Stimulated activated naive CD4-positive, alpha-beta T cell treated with Interleukin-2 at 50 U/mL for 16 hours (primary cell): ENCODE data around the gene TAF1B.
"Not testable (repeated sequence)": the region's sequence is repeated elsewhere in the genome, so short reads cannot be mapped to it uniquely, and the experiment has no call there.

Source experiments
- DNase-seq: peaks from one replicate; lab custom pipeline; 2025; lab: John Stamatoyannopoulos, UW

Gene TAF1B

GRCh38 chr2:9832586-9832985, 10.7 kb upstream of the TAF1B start:
- no peak for DNase-seq

- not testable (repeated sequence) for DNase-seq
Measured at GRCh38 chr2:9835068-9835467, 8.2 kb upstream of the TAF1B start.

DNA sequence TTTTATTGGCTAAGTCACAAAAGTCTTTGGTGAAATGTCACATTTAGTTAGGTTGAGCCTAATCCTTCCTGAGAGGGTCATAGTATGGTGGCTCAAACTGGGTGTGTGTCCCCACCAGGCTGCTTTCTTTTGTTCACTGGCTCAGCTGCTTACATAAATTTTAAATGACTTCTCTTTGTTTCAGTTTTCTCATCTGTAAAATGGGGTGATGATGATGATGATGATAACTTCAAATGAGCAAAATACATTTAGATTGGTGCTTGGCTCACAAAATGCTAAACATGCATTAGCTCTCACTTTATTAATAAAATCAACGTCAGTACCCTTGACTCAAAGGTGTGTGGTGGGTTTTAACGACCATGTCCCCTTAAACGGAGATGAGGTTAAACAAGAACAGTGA, 7.2 kb upstream of the TAF1B start:
- DNase-seq = no peak

- no peak for DNase-seq
Measured at GRCh38 chr2:9836517-9836916, 6.8 kb upstream of the TAF1B start.

DNA sequence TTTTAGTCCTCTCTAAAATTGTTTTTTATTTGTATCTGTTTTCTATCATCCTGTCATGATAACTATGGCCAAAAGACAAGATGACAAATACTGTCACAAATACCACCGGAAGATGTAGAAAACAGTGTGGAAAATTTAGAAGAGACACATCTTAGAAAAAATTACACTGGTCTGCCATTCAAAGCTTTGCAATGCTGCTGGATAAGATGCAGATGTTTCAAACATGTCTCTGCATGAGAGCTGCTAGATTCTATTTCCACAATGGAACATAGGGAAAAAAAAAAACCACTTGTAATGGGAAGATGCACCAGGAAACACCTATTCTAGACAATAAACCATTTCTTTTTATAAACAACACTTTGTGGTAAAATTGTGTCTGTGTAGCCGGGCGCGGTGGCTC, 5.8 kb upstream of the TAF1B start:
- no peak for DNase-seq

DNA sequence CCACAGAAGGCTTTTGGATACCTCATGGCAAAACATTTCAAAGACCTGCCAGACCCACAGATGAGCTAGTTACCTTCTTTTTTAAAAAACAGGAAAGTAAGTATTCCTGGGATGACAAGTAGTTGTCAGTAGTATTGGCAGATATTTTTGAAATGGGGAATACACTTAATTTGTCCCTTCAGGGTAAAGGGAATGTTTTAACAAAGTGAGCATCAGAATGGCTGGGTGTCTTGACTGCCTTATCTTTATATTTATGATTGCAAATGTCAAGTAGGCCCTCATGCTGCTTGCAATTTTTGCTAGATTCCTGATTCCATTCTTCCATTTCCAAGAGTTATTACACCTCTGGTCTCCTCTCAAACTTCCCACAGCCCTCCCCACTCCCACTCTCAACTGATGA, 4.9 kb upstream of the TAF1B start:
- no peak for DNase-seq

GRCh38 chr2:9842487-9843228, 616 bp upstream of the TAF1B start:
- DNase-seq = no peak

DNA sequence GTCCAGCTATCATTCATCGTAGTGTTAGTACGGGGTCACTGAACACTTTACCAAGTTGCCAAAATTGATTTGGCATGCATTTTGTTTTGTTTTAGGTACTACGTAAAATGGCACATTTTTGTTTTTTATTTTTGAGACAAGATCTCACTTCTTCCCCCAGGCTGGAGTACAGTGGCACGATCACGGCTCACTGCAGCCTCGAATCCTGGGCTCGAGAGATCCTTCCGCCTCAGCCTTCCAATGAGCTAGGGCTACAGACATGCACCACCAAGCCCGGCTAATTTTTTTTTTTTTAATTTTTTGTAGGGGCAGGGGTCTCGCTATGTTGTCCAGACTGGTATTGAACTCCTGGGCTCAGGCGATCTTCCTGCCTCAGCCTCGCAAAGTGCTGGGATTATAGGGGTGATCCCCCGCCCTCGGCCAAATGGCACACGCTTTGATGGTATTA, 786 bp downstream of the TAF1B start:
- no peak for DNase-seq

- no peak for DNase-seq
Measured at GRCh38 chr2:9844576-9844975, 1.3 kb downstream of the TAF1B start.

DNA sequence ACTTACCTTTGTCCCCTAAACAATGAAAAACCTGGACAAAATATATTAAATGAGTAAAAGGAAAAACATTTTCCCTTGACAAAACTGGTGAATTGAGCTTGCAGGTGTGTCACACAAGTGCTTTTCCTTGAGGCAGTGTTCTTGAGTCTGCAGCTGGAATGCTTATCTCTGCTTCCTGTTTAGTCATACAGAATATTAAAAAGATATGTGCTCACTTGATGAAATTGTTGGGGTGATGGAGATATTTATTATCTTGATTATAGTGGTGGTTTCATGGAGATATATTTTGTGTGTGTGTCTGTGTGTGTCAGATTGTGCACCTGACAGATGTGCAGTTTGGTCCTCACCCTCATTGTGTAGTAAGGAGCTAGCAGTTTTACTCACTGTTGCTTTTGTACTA, 3.3 kb downstream of the TAF1B start:
- no peak for DNase-seq

GRCh38 chr2:9847140-9847539, 3.9 kb downstream of the TAF1B start:
- DNase-seq = no peak

GRCh38 chr2:9852881-9853280, 9.6 kb downstream of the TAF1B start:
- no peak for DNase-seq

GRCh38 chr2:9857814-9858729, 14.8 kb downstream of the TAF1B start:
- DNase-seq = no peak

DNA sequence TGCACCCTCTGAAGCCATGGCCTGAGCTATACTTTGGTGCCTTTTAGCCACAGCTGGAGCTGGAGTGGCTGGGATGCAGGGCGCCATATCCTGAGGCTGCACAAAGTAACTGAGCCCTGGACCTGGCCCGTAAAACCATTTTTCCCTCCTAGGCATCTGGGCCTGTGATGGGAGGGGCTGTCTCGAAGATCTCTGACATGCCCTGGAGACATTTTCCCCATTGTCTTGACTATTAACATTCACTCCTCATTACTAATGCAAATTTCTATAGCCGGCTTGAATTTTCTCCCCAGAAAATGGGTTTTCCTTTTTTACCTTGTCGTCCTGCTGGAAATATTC, 15.4 kb downstream of the TAF1B start:
- DNase-seq = no peak

DNA sequence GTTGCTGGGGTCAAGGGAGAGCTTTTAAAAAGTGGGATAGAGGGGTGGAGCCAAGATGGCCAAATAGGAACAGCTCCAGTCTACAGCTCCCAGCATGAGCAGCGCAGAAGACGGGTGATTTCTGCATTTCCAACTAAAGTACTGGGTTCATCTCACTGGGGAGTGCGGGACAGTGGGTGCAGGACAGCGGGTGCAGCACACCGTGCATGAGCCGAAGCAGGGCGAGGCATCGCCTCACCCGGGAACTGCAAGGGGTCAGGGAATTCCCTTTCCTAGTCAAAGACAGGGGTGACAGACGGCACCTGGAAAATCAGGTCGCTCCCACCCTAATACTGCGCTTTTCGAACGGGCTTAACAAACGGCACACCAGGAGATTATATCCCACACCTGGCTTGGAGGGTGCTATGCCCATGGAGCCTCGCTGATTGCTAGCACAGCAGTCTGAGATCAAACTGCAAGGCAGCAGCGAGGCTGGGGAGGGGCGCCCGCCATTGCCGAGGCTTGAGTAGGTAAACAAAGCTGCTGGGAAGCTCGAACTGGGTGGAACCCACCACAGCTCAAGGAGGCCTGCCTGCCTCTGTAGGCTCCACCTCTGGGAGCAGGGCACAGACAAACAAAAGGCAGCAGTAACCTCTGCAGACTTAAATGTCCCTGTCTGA, 17.8 kb downstream of the TAF1B start:
- DNase-seq = not testable (repeated sequence)

GRCh38 chr2:9867881-9868280, 24.6 kb downstream of the TAF1B start:
- DNase-seq = no peak

- no peak for DNase-seq
Measured at GRCh38 chr2:9873337-9873736, 30.1 kb downstream of the TAF1B start.

- DNase-seq = no peak
Measured at GRCh38 chr2:9877026-9877425, 33.8 kb downstream of the TAF1B start.

- no peak for DNase-seq
Measured at GRCh38 chr2:9877726-9878125, 34.5 kb downstream of the TAF1B start.

- no peak for DNase-seq
Measured at GRCh38 chr2:9879455-9880194, 36.4 kb downstream of the TAF1B start.

DNA sequence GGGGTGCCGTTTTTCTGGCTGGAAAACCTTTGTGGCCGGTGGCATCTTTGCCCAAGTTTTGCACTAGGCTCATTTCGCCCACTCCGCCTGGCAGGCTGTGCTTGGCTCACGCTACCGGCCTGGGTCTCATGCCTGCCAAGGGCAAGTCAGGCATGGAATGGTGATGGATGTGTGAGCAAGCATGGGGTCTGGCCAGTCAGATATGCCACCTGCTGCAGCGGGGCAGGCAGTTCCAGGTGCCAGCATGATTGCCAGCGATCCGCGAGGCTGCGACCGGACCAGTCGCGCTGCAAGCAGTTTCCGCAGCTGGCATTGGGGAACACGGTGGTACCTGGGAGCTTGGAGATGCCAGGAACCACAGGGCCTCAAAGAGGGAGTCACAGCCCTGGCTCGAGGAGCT, 40.6 kb downstream of the TAF1B start:
- DNase-seq = no peak

GRCh38 chr2:9884436-9884835, 41.2 kb downstream of the TAF1B start:
- DNase-seq = no peak
